ENCODE data around the gene KCNH3. TPM values are rescaled to one million over a fixed set of nuclear protein-coding genes. Genes with fewer than 3 reads are reported as not detected.
A peak's percentile ranks its signal among the peaks of the same experiment; 100 is the strongest.

KCNH3 gene
- total and polyA plus RNA-seq, 4 experiments from 2014 or later: 0.97 to 2.4 (median 1.4) TPM

DNA sequence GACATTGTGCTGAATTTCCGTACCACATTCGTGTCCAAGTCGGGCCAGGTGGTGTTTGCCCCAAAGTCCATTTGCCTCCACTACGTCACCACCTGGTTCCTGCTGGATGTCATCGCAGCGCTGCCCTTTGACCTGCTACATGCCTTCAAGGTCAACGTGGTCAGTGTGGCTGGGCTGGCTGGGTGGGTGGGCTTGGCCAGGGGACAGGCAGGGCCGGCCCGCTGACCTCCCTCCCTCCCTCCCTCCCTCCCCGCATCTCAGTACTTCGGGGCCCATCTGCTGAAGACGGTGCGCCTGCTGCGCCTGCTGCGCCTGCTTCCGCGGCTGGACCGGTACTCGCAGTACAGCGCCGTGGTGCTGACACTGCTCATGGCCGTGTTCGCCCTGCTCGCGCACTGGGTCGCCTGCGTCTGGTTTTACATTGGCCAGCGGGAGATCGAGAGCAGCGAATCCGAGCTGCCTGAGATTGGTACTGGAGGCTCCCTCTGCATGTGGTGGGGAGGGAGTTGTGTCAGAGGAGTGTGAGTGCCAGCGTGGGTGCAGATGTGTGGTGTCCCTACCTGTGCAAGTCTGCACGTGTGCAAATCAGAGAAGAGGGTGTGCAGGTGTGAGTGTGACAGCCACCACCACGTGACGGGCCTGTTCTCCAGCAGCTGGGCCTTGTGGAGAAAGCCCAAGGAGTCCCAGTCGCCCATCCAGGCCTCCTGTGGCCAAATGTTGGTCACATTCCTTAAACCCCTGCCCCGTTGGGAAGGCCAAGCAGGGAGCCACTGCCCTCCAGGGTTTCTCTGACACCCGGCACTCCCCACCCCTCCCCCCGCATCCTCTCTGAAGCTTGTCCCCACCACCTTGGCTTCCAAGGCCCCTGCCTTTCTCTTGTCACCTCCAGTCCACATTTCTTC lies 5.3 kb downstream of the KCNH3 start:
- Mint-ChIP-seq H3K4me3 (peak overlapping the region in 1 of 8 donors; percentile 5), H3K27ac (peak overlapping the region in 3 of 7 donors; percentile 21 to 89 (median 67)), H3K9me3 (peaks cover 0 to 2% (median 0%) of the 10 kb centered on the region in 8 donors), H3K27me3 (peaks cover 8 to 16% of the 10 kb centered on the region in 2 donors), H3K4me1 (peaks cover 14 to 49% (median 23%) of the 10 kb centered on the region in 4 donors), H3K36me3 (peaks cover 0 to 1% of the 10 kb centered on the region in 2 donors)
- CTCF ChIA-PET (ENCODE audit: partially characterized antibody): interaction anchor here (0.8 kb wide), 1 partner anchor 21 kb away, joined by 3 read pairs; no protein-coding TSS in a partner anchor
- H3K4me3 ChIP-seq (ENCODE audit: low read length in 2 of 2): no peak overlapping the region
- no peak overlapping the region for H3K27ac ChIP-seq (ENCODE audit: low read depth, low read length)
- peaks cover 19% of the 10 kb centered on the region for H3K4me1 ChIP-seq (ENCODE audit: insufficient read depth, low read length)
- no peaks in the 10 kb centered on the region for H3K36me3 ChIP-seq (ENCODE audit: insufficient read depth, low read length)
- H3K27me3 ChIP-seq (ENCODE audit: insufficient read depth, low read length): peaks cover 16% of the 10 kb centered on the region
- DNase-seq: no peak
- POLR2A ChIA-PET (ENCODE audit: partially characterized antibody): no interaction called here
- H3K9me3 ChIP-seq (ENCODE audit: control insufficient read depth in 1 of 2, low read length in 2 of 2): no peaks in the 10 kb centered on the region
- intact Hi-C loops (cut with micrococcal nuclease): no loop called here

DNA sequence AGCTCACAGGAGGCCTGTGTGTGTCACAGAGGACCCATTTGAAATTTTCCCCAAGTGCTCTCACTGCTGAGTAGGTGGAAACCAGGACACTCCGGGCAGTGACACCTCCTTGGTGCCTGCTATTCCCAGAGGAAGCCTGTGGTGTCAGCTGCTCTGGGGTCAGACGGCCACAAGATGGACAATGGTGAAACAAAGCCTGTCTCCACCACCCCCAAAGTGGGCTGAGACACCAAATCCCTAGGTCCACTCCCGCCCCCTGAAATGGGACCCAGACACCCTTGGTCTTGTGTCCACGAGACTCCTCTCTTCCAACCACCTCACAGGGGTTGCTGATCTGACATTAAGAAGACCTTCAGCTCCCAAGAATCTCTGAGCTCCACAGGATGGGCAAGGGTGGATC lies 7.0 kb downstream of the KCNH3 start:
- ChIA-PET POLR2A (ENCODE audit: partially characterized antibody) (interaction anchor here (0.6 kb wide), 1 partner anchor 21 kb away, joined by 3 read pairs; no protein-coding TSS in a partner anchor), CTCF (ENCODE audit: partially characterized antibody) (interaction anchor here (0.6 kb wide), 1 partner anchor 195 kb away, joined by 3 read pairs; no protein-coding TSS in a partner anchor)

GRCh38 chr12:49546481-49546880 lies 7.7 kb downstream of the KCNH3 start:
- Mint-ChIP-seq H3K36me3 (no peaks in the 10 kb centered on the region), H3K27ac (no peak overlapping the region), H3K9me3 (peaks cover 0 to 2% (median 0%) of the 10 kb centered on the region in 8 donors), H3K4me3 (no peak overlapping the region), H3K27me3 (peaks cover 10 to 18% of the 10 kb centered on the region in 2 donors), H3K4me1 (peaks cover 8 to 28% (median 10%) of the 10 kb centered on the region in 4 donors)
- Histone ChIP-seq H3K36me3 (ENCODE audit: insufficient read depth, low read length) (no peaks in the 10 kb centered on the region), H3K27ac (ENCODE audit: low read depth, low read length) (no peak overlapping the region), H3K9me3 (ENCODE audit: control insufficient read depth in 1 of 2, low read length in 2 of 2) (no peaks in the 10 kb centered on the region), H3K4me1 (ENCODE audit: insufficient read depth, low read length) (peaks cover 8% of the 10 kb centered on the region), H3K27me3 (ENCODE audit: insufficient read depth, low read length) (peaks cover 16% of the 10 kb centered on the region), H3K4me3 (ENCODE audit: low read length in 2 of 2) (no peak overlapping the region)
- intact Hi-C loops (cut with micrococcal nuclease): no loop called here
- DNase-seq: no peak
- POLR2A ChIA-PET (ENCODE audit: partially characterized antibody): interaction anchor here (0.6 kb wide), 1 partner anchor 20 kb away, joined by 3 read pairs; no protein-coding TSS in a partner anchor
- CTCF ChIA-PET (ENCODE audit: partially characterized antibody): interaction anchor here (1.2 kb wide), 1 partner anchor 77 kb away, joined by 3 read pairs; the partner anchor contains the start of gene PRPF40B

More for the DNA sequence above, 7.0 kb downstream of the KCNH3 start:
- intact Hi-C loops (cut with micrococcal nuclease): no loop called here
- H3K27me3 ChIP-seq (ENCODE audit: insufficient read depth, low read length): peaks cover 16% of the 10 kb centered on the region
- no peaks in the 10 kb centered on the region for H3K36me3 Mint-ChIP-seq
- no peak overlapping the region for H3K27ac Mint-ChIP-seq
- H3K9me3 ChIP-seq (ENCODE audit: control insufficient read depth in 1 of 2, low read length in 2 of 2): no peaks in the 10 kb centered on the region
- DNase-seq: no peak
- H3K4me3 ChIP-seq (ENCODE audit: low read length in 2 of 2): no peak overlapping the region
- peaks cover 10 to 18% of the 10 kb centered on the region in 2 donors for H3K27me3 Mint-ChIP-seq
- peaks cover 8% of the 10 kb centered on the region for H3K4me1 ChIP-seq (ENCODE audit: insufficient read depth, low read length)
- H3K27ac ChIP-seq (ENCODE audit: low read depth, low read length): no peak overlapping the region
- H3K4me1 Mint-ChIP-seq: peaks cover 9 to 35% (median 13%) of the 10 kb centered on the region in 4 donors
- H3K4me3 Mint-ChIP-seq: no peak overlapping the region
- peaks cover 0 to 2% (median 0%) of the 10 kb centered on the region in 8 donors for H3K9me3 Mint-ChIP-seq
- H3K36me3 ChIP-seq (ENCODE audit: insufficient read depth, low read length): no peaks in the 10 kb centered on the region

DNA sequence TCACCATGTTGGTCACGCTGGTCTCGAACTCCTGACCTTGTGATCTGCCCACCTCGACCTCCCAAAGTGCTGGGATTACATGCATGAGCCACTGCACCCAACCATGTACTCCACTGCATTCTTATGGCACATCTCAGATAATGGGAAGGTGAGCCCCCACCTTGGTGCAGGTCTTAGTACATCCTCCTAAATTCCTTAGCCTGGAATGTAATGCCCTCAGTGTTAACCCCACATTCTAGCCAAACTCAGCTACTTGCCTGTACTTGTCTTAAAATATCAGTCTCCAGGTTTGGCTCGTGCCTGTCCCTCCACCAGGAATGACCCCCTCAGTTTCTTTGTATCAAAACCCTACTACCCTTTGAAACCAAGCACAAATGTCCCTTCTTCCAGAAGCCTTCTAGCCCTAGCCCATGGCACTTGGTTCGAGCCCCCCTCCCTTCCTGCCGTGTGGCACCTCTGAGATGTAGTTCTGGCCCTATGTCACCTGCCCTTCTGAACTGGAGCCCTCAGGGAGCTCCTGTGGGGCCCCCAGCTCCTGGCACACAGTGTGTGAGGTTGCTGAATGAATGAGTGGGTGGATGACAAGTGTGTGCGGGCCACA lies 8.4 kb downstream of the KCNH3 start:
- peaks cover 16% of the 10 kb centered on the region for H3K27me3 ChIP-seq (ENCODE audit: insufficient read depth, low read length)
- ChIA-PET POLR2A (ENCODE audit: partially characterized antibody) (no interaction called here), CTCF (ENCODE audit: partially characterized antibody) (interaction anchor here (1.1 to 1.2 kb wide), 2 partner anchors 34 to 76 kb away, joined by 3 read pairs; partner anchors contain the start of gene PRPF40B)
- Mint-ChIP-seq H3K4me1 (peaks cover 8 to 22% (median 10%) of the 10 kb centered on the region in 4 donors), H3K27ac (no peak overlapping the region), H3K4me3 (no peak overlapping the region), H3K36me3 (no peaks in the 10 kb centered on the region), H3K9me3 (peaks cover 0 to 2% (median 0%) of the 10 kb centered on the region in 8 donors), H3K27me3 (peaks cover 10 to 18% of the 10 kb centered on the region in 2 donors)
- peaks cover 8% of the 10 kb centered on the region for H3K4me1 ChIP-seq (ENCODE audit: insufficient read depth, low read length)
- no peaks in the 10 kb centered on the region for H3K9me3 ChIP-seq (ENCODE audit: control insufficient read depth in 1 of 2, low read length in 2 of 2)
- intact Hi-C loops (cut with micrococcal nuclease): no loop called here
- no peaks in the 10 kb centered on the region for H3K36me3 ChIP-seq (ENCODE audit: insufficient read depth, low read length)
- H3K4me3 ChIP-seq (ENCODE audit: low read length in 2 of 2): no peak overlapping the region
- no peak for DNase-seq
- H3K27ac ChIP-seq (ENCODE audit: low read depth, low read length): no peak overlapping the region

- intact Hi-C loops (cut with micrococcal nuclease): no loop called here
- peaks cover 10 to 23% of the 10 kb centered on the region in 2 donors for H3K27me3 Mint-ChIP-seq
- peaks cover 8% of the 10 kb centered on the region for H3K4me1 ChIP-seq (ENCODE audit: insufficient read depth, low read length)
- H3K9me3 ChIP-seq (ENCODE audit: control insufficient read depth in 1 of 2, low read length in 2 of 2): no peaks in the 10 kb centered on the region
- POLR2A ChIA-PET (ENCODE audit: partially characterized antibody): no interaction called here
- no peak for DNase-seq
- H3K27ac ChIP-seq (ENCODE audit: low read depth, low read length): peak overlapping the region; percentile 7
- CTCF ChIA-PET (ENCODE audit: partially characterized antibody): interaction anchor here (0.7 to 6.7 kb wide), 3 partner anchors 31 to 475 kb away, joined by 3 to 64 read pairs (median 6); no protein-coding TSS in a partner anchor
- H3K27ac Mint-ChIP-seq: no peak overlapping the region
- H3K4me3 ChIP-seq (ENCODE audit: low read length in 2 of 2): peak overlapping the region in 1 of 2 donors; percentile 31
- peaks cover 0 to 2% (median 0%) of the 10 kb centered on the region in 8 donors for H3K9me3 Mint-ChIP-seq
- H3K36me3 ChIP-seq (ENCODE audit: insufficient read depth, low read length): no peaks in the 10 kb centered on the region
- peaks cover 8 to 15% (median 9%) of the 10 kb centered on the region in 4 donors for H3K4me1 Mint-ChIP-seq
- H3K4me3 Mint-ChIP-seq: peak overlapping the region in 2 of 8 donors; percentile 23 to 58
- peaks cover 16% of the 10 kb centered on the region for H3K27me3 ChIP-seq (ENCODE audit: insufficient read depth, low read length)
- H3K36me3 Mint-ChIP-seq: no peaks in the 10 kb centered on the region
These were observed 9.6 kb downstream of the KCNH3 start for GRCh38 chr12:49548481-49548821.

DNA sequence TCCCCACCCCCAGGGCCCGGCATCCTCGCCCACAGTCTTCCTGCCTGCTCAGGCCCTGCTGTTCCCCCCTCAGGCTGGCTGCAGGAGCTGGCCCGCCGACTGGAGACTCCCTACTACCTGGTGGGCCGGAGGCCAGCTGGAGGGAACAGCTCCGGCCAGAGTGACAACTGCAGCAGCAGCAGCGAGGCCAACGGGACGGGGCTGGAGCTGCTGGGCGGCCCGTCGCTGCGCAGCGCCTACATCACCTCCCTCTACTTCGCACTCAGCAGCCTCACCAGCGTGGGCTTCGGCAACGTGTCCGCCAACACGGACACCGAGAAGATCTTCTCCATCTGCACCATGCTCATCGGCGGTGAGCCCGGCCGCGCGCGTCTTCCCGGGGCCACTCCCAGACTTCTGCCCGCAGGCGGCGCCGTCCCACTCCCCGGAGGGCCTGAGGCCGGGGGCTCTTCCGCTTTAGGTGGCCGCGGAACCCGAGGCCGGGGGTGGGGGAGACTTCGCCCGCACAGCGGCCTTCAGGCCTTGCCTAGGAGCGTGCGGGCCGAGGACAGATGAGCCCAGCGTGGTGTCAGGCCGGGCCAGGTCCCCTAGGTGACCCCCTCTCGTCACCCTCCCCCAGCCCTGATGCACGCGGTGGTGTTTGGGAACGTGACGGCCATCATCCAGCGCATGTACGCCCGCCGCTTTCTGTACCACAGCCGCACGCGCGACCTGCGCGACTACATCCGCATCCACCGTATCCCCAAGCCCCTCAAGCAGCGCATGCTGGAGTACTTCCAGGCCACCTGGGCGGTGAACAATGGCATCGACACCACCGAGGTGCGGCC lies 10.2 kb downstream of the KCNH3 start:
- peaks cover 16% of the 10 kb centered on the region for H3K27me3 ChIP-seq (ENCODE audit: insufficient read depth, low read length)
- ChIA-PET POLR2A (ENCODE audit: partially characterized antibody) (no interaction called here), CTCF (ENCODE audit: partially characterized antibody) (interaction anchor here (0.7 to 6.7 kb wide), 4 partner anchors 31 to 476 kb away, joined by 3 to 64 read pairs (median 4); partner anchors contain the start of gene DNAJC22)
- peak overlapping the region in 1 of 7 donors; percentile 15 for H3K27ac Mint-ChIP-seq
- H3K4me3 Mint-ChIP-seq: peak overlapping the region in 7 of 8 donors; percentile 35 to 83 (median 71)
- peaks cover 8% of the 10 kb centered on the region for H3K4me1 ChIP-seq (ENCODE audit: insufficient read depth, low read length)
- intact Hi-C loops (cut with micrococcal nuclease): no loop called here
- H3K27me3 Mint-ChIP-seq: peaks cover 10 to 23% of the 10 kb centered on the region in 2 donors
- H3K4me3 ChIP-seq (ENCODE audit: low read length in 2 of 2): peak overlapping the region in 1 of 2 donors; percentile 31
- H3K27ac ChIP-seq (ENCODE audit: low read depth, low read length): peak overlapping the region; percentile 7
- no peak for DNase-seq
- H3K4me1 Mint-ChIP-seq: peaks cover 8 to 18% (median 13%) of the 10 kb centered on the region in 4 donors
- no peaks in the 10 kb centered on the region for H3K36me3 ChIP-seq (ENCODE audit: insufficient read depth, low read length)
- H3K36me3 Mint-ChIP-seq: no peaks in the 10 kb centered on the region
- peaks cover 0 to 2% (median 0%) of the 10 kb centered on the region in 8 donors for H3K9me3 Mint-ChIP-seq
- H3K9me3 ChIP-seq (ENCODE audit: control insufficient read depth in 1 of 2, low read length in 2 of 2): no peaks in the 10 kb centered on the region
